SK-N-MC (cell line): ENCODE data around the gene TPSG1.

Experiments
- EZH2 ChIP-seq: fragments of 200-600 bp; sonication (generic); IDR thresholded peaks from one replicate; pipeline ENCODE4 v1.6.1; 2017; ENCODE audit warnings: antibody characterized with exemption
- FOXP2 ChIP-seq: optimal IDR thresholded peaks from 2 replicates; pipeline ENCODE3; 2011; ENCODE audit warnings: mild to moderate bottlenecking, moderate library complexity; ENCODE audit not compliant: insufficient read depth; ENCODE audit errors: extremely low read length, control extremely low read depth
- POLR2AphosphoS5 ChIP-seq: IDR thresholded peaks from 2 replicates; pipeline ENCODE4 v1.6.1; 2012; ENCODE audit warnings: mild to moderate bottlenecking, low read depth, low read length, borderline replicate concordance

DNA sequence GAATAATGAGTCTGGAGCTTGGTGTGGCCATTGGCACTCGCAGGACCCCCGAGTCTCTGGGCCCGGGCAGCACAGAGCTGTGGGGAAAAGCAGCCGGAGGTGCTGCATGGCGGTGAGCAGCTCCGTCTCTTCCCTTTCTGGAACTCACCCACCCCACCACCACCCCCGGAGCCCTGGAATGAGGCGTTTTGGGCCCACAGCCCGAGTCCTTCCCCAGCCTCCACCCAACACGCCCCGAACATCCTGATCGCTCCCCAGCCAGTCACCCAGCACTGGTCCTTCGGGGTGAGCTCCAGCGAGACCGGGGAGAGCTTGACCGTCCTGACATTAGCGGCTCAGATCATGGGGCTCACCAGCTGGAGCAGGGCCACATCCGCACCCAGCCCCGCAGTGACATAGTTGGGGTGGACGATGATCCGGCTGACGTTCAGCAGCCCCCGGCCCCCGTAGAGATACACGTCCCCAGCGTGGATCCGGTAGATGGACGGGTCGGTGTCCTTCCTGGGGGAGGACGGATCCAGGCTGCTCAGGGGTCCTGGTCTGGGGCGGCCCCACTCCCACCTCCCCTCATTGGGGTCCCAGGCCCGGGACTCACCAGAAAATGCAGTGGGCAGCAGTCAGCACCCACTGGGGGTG, 37.3 kb upstream of the TPSG1 start:
- TF ChIP-seq EZH2 (no peak), POLR2AphosphoS5 (no peak), FOXP2 (no peak)
